GM23338 (cell line): ENCODE results near the gene ADPRH. TPM values are rescaled to one million over a fixed set of nuclear protein-coding genes. Genes with fewer than 3 reads are reported as not detected.

Source experiments
- ATAC-seq: fragments of 200-7000 bp; cut with Tn5 transposase; 3 replicates; pipeline ENCODE4 v1.9.1; 2020
- DNase-seq: peaks from one replicate; pipeline ENCODE4 v3.0.0-alpha.2; 2015; ENCODE audit warnings: low spot score
- H2AFZ ChIP-seq: fragments of 200-600 bp; sonication (generic); 2 replicates; pipeline ENCODE4 v1.8.0; 2016; ENCODE audit warnings: antibody characterized with exemption, mild to moderate bottlenecking, moderate library complexity
- H3F3A ChIP-seq: fragments of 200-600 bp; sonication (generic); replicated peaks from 2 replicates; pipeline ENCODE4 v1.8.0; 2017; ENCODE audit warnings: antibody characterized with exemption, mixed run types, low read depth
- H3K27ac ChIP-seq: fragments of 200-600 bp; sonication (generic); 2 replicates; pipeline ENCODE4 v1.6.1; 2016; ENCODE audit warnings: low read depth
- H3K27me3 ChIP-seq: fragments of 200-600 bp; sonication (generic); 2 replicates; pipeline ENCODE4 v1.8.0; 2016; ENCODE audit warnings: mild to moderate bottlenecking, mixed run types, moderate library complexity; ENCODE audit not compliant: insufficient read depth
- H3K36me3 ChIP-seq: fragments of 200-600 bp; sonication (generic); 2 replicates; pipeline ENCODE4 v1.8.0; 2016; ENCODE audit warnings: mild to moderate bottlenecking; ENCODE audit not compliant: insufficient read depth
- H3K4me1 ChIP-seq: fragments of 200-600 bp; sonication (generic); 2 replicates; pipeline ENCODE4 v1.8.0; 2016; ENCODE audit warnings: mild to moderate bottlenecking, moderate library complexity; ENCODE audit not compliant: insufficient read depth
- H3K4me2 ChIP-seq: fragments of 200-600 bp; sonication (generic); 2 replicates; pipeline ENCODE4 v1.7.1; 2017; ENCODE audit warnings: mixed run types
- H3K4me3 ChIP-seq: fragments of 200-600 bp; sonication (generic); 2 replicates; pipeline ENCODE4 v1.6.1; 2016; ENCODE audit warnings: mixed run types
- H3K79me2 ChIP-seq: fragments of 200-600 bp; sonication (generic); replicated peaks from 2 replicates; pipeline ENCODE4 v1.8.0; 2017; ENCODE audit warnings: mild to moderate bottlenecking; ENCODE audit not compliant: insufficient read depth
- H3K9me2 ChIP-seq: fragments of 200-600 bp; sonication (generic); 2 replicates; pipeline ENCODE4 v1.8.0; 2017; ENCODE audit not compliant: insufficient read depth
- H4K20me1 ChIP-seq: fragments of 200-600 bp; sonication (generic); replicated peaks from 2 replicates; pipeline ENCODE4 v1.8.0; 2017; ENCODE audit warnings: mild to moderate bottlenecking; ENCODE audit not compliant: insufficient read depth
- H3K27ac Mint-ChIP-seq: 2 replicates; pipeline ENCODE4 v1.8.0; 2020; ENCODE audit warnings: inconsistent platforms, mild to moderate bottlenecking, moderate library complexity, mixed read lengths
- H3K27me3 Mint-ChIP-seq: 3 replicates; pipeline ENCODE4 v1.8.0; 2022; ENCODE audit warnings: low read depth, mild to moderate bottlenecking, moderate library complexity, mixed read lengths, inconsistent platforms; ENCODE audit not compliant: insufficient read depth, poor library complexity
- H3K36me3 Mint-ChIP-seq: 3 replicates; pipeline ENCODE4 v1.8.0; 2021; ENCODE audit warnings: low read depth, mild to moderate bottlenecking, inconsistent platforms, moderate library complexity, mixed read lengths
- H3K4me1 Mint-ChIP-seq: 3 replicates; pipeline ENCODE4 v1.8.0; 2020; ENCODE audit warnings: mild to moderate bottlenecking, inconsistent platforms, mixed read lengths
- H3K4me3 Mint-ChIP-seq: 3 replicates; pipeline ENCODE4 v1.8.0; 2021; ENCODE audit warnings: moderate library complexity, mild to moderate bottlenecking, inconsistent platforms, mixed read lengths
- H3K9me3 Mint-ChIP-seq: 3 replicates; pipeline ENCODE4 v1.8.0; 2020; ENCODE audit warnings: moderate library complexity, mild to moderate bottlenecking, inconsistent platforms, mixed read lengths
- CREB1 ChIP-seq: fragments of 250-450 bp; sonication (Bioruptor Pico); IDR thresholded peaks from 2 replicates; pipeline ENCODE4 v1.5.0; 2020; ENCODE audit warnings: low read depth, mild to moderate bottlenecking, moderate library complexity
- CTCF ChIP-seq, 2 experiments: fragments of 200-600 bp in 1 of 2; sonication (generic) in 1 of 2; conservative IDR thresholded peaks; 2 replicates each; pipeline versions ENCODE4 v1.5.1 to v1.6.1; 2016 to 2017; ENCODE audit warnings: antibody characterized with exemption in 2 of 2, low read depth in 2 of 2, mild to moderate bottlenecking in 2 of 2, moderate library complexity in 1 of 2
- ETS1 ChIP-seq: IDR thresholded peaks from 2 replicates; pipeline ENCODE4 v1.6.1; 2016; ENCODE audit warnings: antibody characterized with exemption
- EZH2 ChIP-seq: fragments of 200-600 bp; sonication (generic); IDR thresholded peaks from one replicate; pipeline ENCODE4 v1.8.0; 2017; ENCODE audit warnings: antibody characterized with exemption, mild to moderate bottlenecking, low read depth; ENCODE audit not compliant: unreplicated experiment
- EZH2phosphoT487 ChIP-seq: fragments of 200-600 bp; sonication (generic); IDR thresholded peaks from one replicate; pipeline ENCODE4 v1.8.1; 2018; ENCODE audit warnings: antibody characterized with exemption; ENCODE audit not compliant: unreplicated experiment
- JUNB ChIP-seq: IDR thresholded peaks from one replicate; pipeline ENCODE4 v1.6.1; 2016; ENCODE audit warnings: antibody characterized with exemption; ENCODE audit not compliant: unreplicated experiment
- NANOG ChIP-seq: IDR thresholded peaks from 2 replicates; pipeline ENCODE4 v1.6.1; 2016; ENCODE audit warnings: antibody characterized with exemption, borderline replicate concordance
- POLR2AphosphoS5 ChIP-seq: IDR thresholded peaks from 2 replicates; pipeline ENCODE4 v1.6.1; 2016; ENCODE audit warnings: antibody characterized with exemption, low read depth
- REST ChIP-seq: IDR thresholded peaks from one replicate; pipeline ENCODE4 v1.6.1; 2018; ENCODE audit warnings: antibody characterized with exemption; ENCODE audit not compliant: unreplicated experiment
- STAT1 ChIP-seq: IDR thresholded peaks from one replicate; pipeline ENCODE4 v1.6.1; 2016; ENCODE audit warnings: antibody characterized with exemption; ENCODE audit not compliant: unreplicated experiment
- ZNF114 ChIP-seq: fragments of 250-450 bp; sonication (Bioruptor Pico); IDR thresholded peaks from 2 replicates; pipeline ENCODE4 v1.5.0; 2020; ENCODE audit warnings: mild to moderate bottlenecking, moderate library complexity
- ZNF331 ChIP-seq: fragments of 250-450 bp; sonication (Bioruptor Pico); IDR thresholded peaks from 2 replicates; pipeline ENCODE4 v1.5.0; 2020; ENCODE audit warnings: low read depth, mild to moderate bottlenecking, moderate library complexity
- ZNF462 ChIP-seq: fragments of 250-450 bp; sonication (Bioruptor Pico); IDR thresholded peaks from 2 replicates; pipeline ENCODE4 v1.5.0; 2020; ENCODE audit warnings: mild to moderate bottlenecking, moderate library complexity
- polyA plus RNA-seq: library from polyadenylated mRNA; unstranded; fragments of >200 nt; fragmentation: Nextera tagmentation; extraction: Ambion mirVana; gene quantifications from 2 replicates; pipeline ENCODE4 v1.2.1, GENCODE V29; 2016
- total RNA-seq: library from RNA; depleted of rRNA; stranded (reverse); fragments of >200 nt; shearing (Covaris generic); gene quantifications from 2 replicates; pipeline ENCODE4 v1.2.3, GENCODE V29; 2014

Gene ADPRH
- total and polyA plus RNA-seq, 2 experiments from 2014 or later, result 1.2 to 3.4 TPM

GRCh38 chr3:119624002-119624720, 44.9 kb downstream of the ADPRH start:
- H4K20me1 ChIP-seq, result no peaks in the 10 kb centered on the region
- no peaks in the 10 kb centered on the region for H3K36me3 ChIP-seq
- H3K27me3 Mint-ChIP-seq, result peaks cover 4% of the 10 kb centered on the region
- ATAC-seq (no peak), DNase-seq (no peak)
- TF ChIP-seq ZNF462 (no peak), CREB1 (CRISPR knock-in tag) (no peak), EZH2 (no peak), CTCF (conservative IDR thresholded peaks at IDR 0.05; ENCODE audit: low read depth in 2 of 2) (no peak), ZNF114 (CRISPR knock-in tag) (no peak), EZH2phosphoT487 (no peak), REST (no peak), ETS1 (no peak), ZNF331 (CRISPR knock-in tag) (no peak), POLR2AphosphoS5 (no peak), JUNB (no peak), STAT1 (no peak), NANOG (no peak)
- no peaks in the 10 kb centered on the region for H3K27me3 ChIP-seq
- H3K9me3 Mint-ChIP-seq, result no peaks in the 10 kb centered on the region
- H3F3A ChIP-seq, result no peaks in the 10 kb centered on the region
- H3K4me3 ChIP-seq, result no peak overlapping the region
- peaks cover 18% of the 10 kb centered on the region for H3K4me1 Mint-ChIP-seq
- H3K27ac Mint-ChIP-seq, result no peak overlapping the region
- no peaks in the 10 kb centered on the region for H3K36me3 Mint-ChIP-seq
- no peak overlapping the region for H3K4me3 Mint-ChIP-seq
- no peak overlapping the region for H2AFZ ChIP-seq
- no peak overlapping the region for H3K4me2 ChIP-seq
- H3K27ac ChIP-seq, result no peak overlapping the region
- no peaks in the 10 kb centered on the region for H3K9me2 ChIP-seq
- no peaks in the 10 kb centered on the region for H3K79me2 ChIP-seq
- H3K4me1 ChIP-seq, result no peaks in the 10 kb centered on the region
